GM18499 (cell line): ENCODE results near the gene DSN1.

ENCODE experiments used
- ATAC-seq: cut with Tn5 transposase; IDR thresholded peaks from one replicate; pipeline ENCODE4 v1.9.1; 2021; ENCODE audit warnings: moderate number of reproducible peaks; ENCODE audit not compliant: insufficient read depth, unreplicated experiment

Gene DSN1

DNA sequence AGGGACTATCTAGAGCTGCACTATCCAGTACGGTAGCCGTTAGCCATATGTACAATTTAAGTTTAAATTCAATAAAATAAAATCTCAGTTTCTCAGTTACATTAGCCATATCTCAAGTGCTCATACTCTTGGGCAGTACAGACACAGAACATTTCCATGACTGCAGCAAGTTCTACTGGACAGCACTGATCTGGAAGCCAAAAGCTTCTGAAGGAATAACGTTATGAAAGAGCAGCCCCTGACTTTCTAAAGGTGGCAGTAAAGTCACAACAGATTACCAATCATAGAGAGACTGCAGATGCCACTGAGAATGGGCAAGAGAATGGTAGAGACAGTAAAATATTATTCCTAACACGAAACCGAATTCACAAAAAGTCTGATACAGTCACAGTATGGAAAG lies 64.4 kb downstream of the DSN1 start:
- ATAC-seq = no peak

DNA sequence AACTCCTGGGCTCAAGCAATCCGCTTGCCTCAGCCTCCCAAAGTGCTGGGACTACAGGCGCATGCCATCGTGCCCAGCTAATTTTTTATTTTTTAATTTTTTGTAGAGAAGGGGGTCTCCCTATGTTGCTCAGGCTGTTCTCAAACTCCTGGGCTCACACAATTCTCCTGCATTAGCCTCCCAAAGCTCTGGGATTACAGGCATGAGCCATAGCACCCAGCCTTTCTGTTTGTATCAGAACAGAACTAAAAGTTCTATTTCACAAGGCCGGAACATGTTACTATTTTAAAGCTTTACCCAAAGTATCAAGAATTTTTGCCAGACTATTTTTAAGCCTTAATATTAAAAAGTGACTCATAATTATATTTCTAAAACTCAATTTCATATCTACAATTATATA lies 70.0 kb downstream of the DSN1 start:
- ATAC-seq = no peak
